ENCODE data around the gene IL2.

IL2 gene

GRCh38 chr4:122481766-122482405, 25.4 kb upstream of the IL2 start:
- H3K27me3 ChIP-seq: no peaks in the 10 kb centered on the region
- H3K9me3 ChIP-seq: no peaks in the 10 kb centered on the region
- H3K36me3 ChIP-seq: no peaks in the 10 kb centered on the region
- no peak for DNase-seq
- H3K4me1 ChIP-seq: no peaks in the 10 kb centered on the region
- no peak for TF ChIP-seq CTCF (IDR thresholded peaks at IDR 0.05; ENCODE audit: low read depth, low read length)
- no peak overlapping the region for H3K4me3 ChIP-seq (ENCODE audit: low read depth, low read length)

- Histone ChIP-seq H3K4me1 (no peaks in the 10 kb centered on the region), H3K27me3 (no peaks in the 10 kb centered on the region), H3K36me3 (no peaks in the 10 kb centered on the region), H3K4me3 (ENCODE audit: low read depth, low read length) (no peak overlapping the region), H3K9me3 (no peaks in the 10 kb centered on the region)
- no peak for DNase-seq
- TF ChIP-seq CTCF (IDR thresholded peaks at IDR 0.05; ENCODE audit: low read depth, low read length): no peak
Observed at GRCh38 chr4:122480655-122481487, 24.3 kb upstream of the IL2 start.

- Histone ChIP-seq H3K4me3 (ENCODE audit: low read depth, low read length) (no peak overlapping the region), H3K4me1 (no peaks in the 10 kb centered on the region), H3K36me3 (no peaks in the 10 kb centered on the region), H3K27me3 (no peaks in the 10 kb centered on the region), H3K9me3 (no peaks in the 10 kb centered on the region)
- no peak for DNase-seq
- TF ChIP-seq CTCF (IDR thresholded peaks at IDR 0.05; ENCODE audit: low read depth, low read length): no peak
Observed at GRCh38 chr4:122479935-122480416, 23.5 kb upstream of the IL2 start.

GRCh38 chr4:122476745-122477144, 20.2 kb upstream of the IL2 start:
- Histone ChIP-seq H3K9me3 (no peaks in the 10 kb centered on the region), H3K4me3 (ENCODE audit: low read depth, low read length) (no peak overlapping the region), H3K36me3 (no peaks in the 10 kb centered on the region), H3K27me3 (no peaks in the 10 kb centered on the region), H3K4me1 (no peaks in the 10 kb centered on the region)
- no peak for TF ChIP-seq CTCF (IDR thresholded peaks at IDR 0.05; ENCODE audit: low read depth, low read length)
- no peak for DNase-seq

GRCh38 chr4:122476126-122476525, 19.6 kb upstream of the IL2 start:
- no peaks in the 10 kb centered on the region for H3K27me3 ChIP-seq
- no peaks in the 10 kb centered on the region for H3K9me3 ChIP-seq
- H3K4me1 ChIP-seq: no peaks in the 10 kb centered on the region
- no peak for DNase-seq
- no peak overlapping the region for H3K4me3 ChIP-seq (ENCODE audit: low read depth, low read length)
- no peak for TF ChIP-seq CTCF (IDR thresholded peaks at IDR 0.05; ENCODE audit: low read depth, low read length)
- H3K36me3 ChIP-seq: no peaks in the 10 kb centered on the region

GRCh38 chr4:122475233-122475632, 18.7 kb upstream of the IL2 start:
- H3K27me3 ChIP-seq: no peaks in the 10 kb centered on the region
- H3K4me3 ChIP-seq (ENCODE audit: low read depth, low read length): no peak overlapping the region
- no peaks in the 10 kb centered on the region for H3K9me3 ChIP-seq
- no peak for DNase-seq
- no peak for TF ChIP-seq CTCF (IDR thresholded peaks at IDR 0.05; ENCODE audit: low read depth, low read length)
- no peaks in the 10 kb centered on the region for H3K4me1 ChIP-seq
- H3K36me3 ChIP-seq: no peaks in the 10 kb centered on the region
